ENCODE data around the gene GAL3ST3.
"Not testable (repeated sequence)": the region's sequence is repeated elsewhere in the genome, so short reads cannot be mapped to it uniquely, and the experiment has no call there.

The GAL3ST3 gene

GRCh38 chr11:66011785-66012303 lies 37.1 kb downstream of the GAL3ST3 start, which contains the start of gene CST6:
Gene CST6 (plus strand): TSS chr11:66012008. CDS start chr11:66012045, 37 bp downstream.
- no peak for TF ChIP-seq CTCF (conservative IDR thresholded peaks at IDR 0.05)
- no peak within 1 kb of the TSS for H3K27ac ChIP-seq

- no peak for TF ChIP-seq CTCF (conservative IDR thresholded peaks at IDR 0.05)
- no peak for TF ChIP-seq ZFX (IDR thresholded peaks at IDR 0.05)
- H3K27ac ChIP-seq = no peak overlapping the region
These were observed 37.6 kb downstream of the GAL3ST3 start for GRCh38 chr11:66011239-66011784.

- H3K27ac ChIP-seq = not testable (repeated sequence)
These were observed 38.9 kb downstream of the GAL3ST3 start for GRCh38 chr11:66010036-66010435.

GRCh38 chr11:66008468-66009101 lies 40.4 kb downstream of the GAL3ST3 start:
- H3K27ac ChIP-seq = no peak overlapping the region
- no peak for TF ChIP-seq CTCF (conservative IDR thresholded peaks at IDR 0.05)
- no peak for TF ChIP-seq ZFX (IDR thresholded peaks at IDR 0.05)

- H3K27ac ChIP-seq = no peak overlapping the region
- TF ChIP-seq ZFX (IDR thresholded peaks at IDR 0.05) (no peak), CTCF (conservative IDR thresholded peaks at IDR 0.05) (no peak)
These were observed 40.9 kb downstream of the GAL3ST3 start for GRCh38 chr11:66008095-66008467.

- TF ChIP-seq CTCF (conservative IDR thresholded peaks at IDR 0.05) = no peak
- TF ChIP-seq ZFX (IDR thresholded peaks at IDR 0.05) = no peak
- H3K27ac ChIP-seq = no peak overlapping the region
These were observed 41.7 kb downstream of the GAL3ST3 start for GRCh38 chr11:66007201-66007634.

GRCh38 chr11:66006891-66007176 lies 42.1 kb downstream of the GAL3ST3 start:
- no peak for TF ChIP-seq ZFX (IDR thresholded peaks at IDR 0.05)
- no peak for TF ChIP-seq CTCF (conservative IDR thresholded peaks at IDR 0.05)
- no peak overlapping the region for H3K27ac ChIP-seq
